H1 (cell line): ENCODE data around the gene UBC. TPM values are rescaled to one million over a fixed set of nuclear protein-coding genes. Genes with fewer than 3 reads are reported as not detected.

Source experiments
- microRNA-seq, 2 experiments: library from miRNA; unstranded; fragments of <30 nt; microRNA quantifications; one replicate each; pipeline versions ENCODE4 to v1.2.0, GENCODE V29; 2016 to 2020; ENCODE audit warnings: borderline microRNAs expressed in 2 of 2, borderline number of aligned reads in 2 of 2, borderline replicate concordance in 1 of 2
- polyA plus RNA-seq, 7 experiments: library from polyadenylated mRNA; depleted of rRNA in 3 of 7; stranded (reverse) in 5 of 7; unstranded in 2 of 7; fragments of >200 nt in 5 of 7; fragments of 200-250 nt in 2 of 7; gene quantifications; 1 replicate in 5 of 7; 2 replicates in 1 of 7; 4 replicates in 1 of 7; pipeline versions ENCODE4 v1.2.1 to v1.2.3, GENCODE V29; 2011 to 2013; ENCODE audit warnings: missing spikeins in 2 of 7, mixed read lengths in 2 of 7
- small RNA-seq: library from polyadenylated mRNA; stranded (forward); fragments of <200 nt; extraction: miRNeasy Mini kit (QIAGEN cat#:217004); gene quantifications from one replicate; pipeline ENCODE3, GENCODE V24; 2013; ENCODE audit not compliant: insufficient read depth
- total RNA-seq: library from RNA; stranded (reverse); fragmentation: NEBNext Ultra II Directional; extraction: Animal tissue kit (Norgen Biotek cat#: 25700); gene quantifications from 2 replicates; pipeline ENCODE4 v1.2.1, GENCODE V29; 2021

Gene UBC
- total and polyA plus RNA-seq, 2 of the 8 experiments (the other 6 are each of a cell fraction or from before 2014, with no cell fraction given): 559 to 749 TPM

Small RNA genes lying within 50 kb of the gene (microRNA-seq; reads per million reads assigned to microRNA genes)
- 0 reads per million in 2 experiments for gene MIR5188

Small RNA genes lying within 50 kb of the gene (small RNA-seq; reads per million reads assigned to genes)
- gene MIR5188 (not detected), gene RNU6-927P (not detected)

Other genes starting within 250 kb of the UBC start
- gene SCARB1, start 50.8 kb downstream of the UBC start, total RNA-seq: 57.1 and 58.0 TPM in 2 replicates
- 45.3 and 70.7 TPM in 2 replicates for gene SCARB1, start 50.8 kb downstream of the UBC start, polyA plus RNA-seq (2011; rRNA removed)
- gene DHX37, start 74.5 kb upstream of the UBC start, total RNA-seq: 46.2 and 47.3 TPM in 2 replicates
- gene DHX37, start 74.5 kb upstream of the UBC start, polyA plus RNA-seq (2011; rRNA removed): 17.0 and 30.5 TPM in 2 replicates
- gene BRI3BP, start 79.0 kb upstream of the UBC start, total RNA-seq: 13.4 and 14.2 TPM in 2 replicates
- 5.0 and 5.4 TPM in 2 replicates for gene BRI3BP, start 79.0 kb upstream of the UBC start, polyA plus RNA-seq (2011; rRNA removed)
- 52.4 and 54.6 TPM in 2 replicates for gene AACS, start 150.8 kb upstream of the UBC start, total RNA-seq
- 51.9 and 60.8 TPM in 2 replicates for gene AACS, start 150.8 kb upstream of the UBC start, polyA plus RNA-seq (2011; rRNA removed)